ENCODE measurements around the gene NOS1AP.

NOS1AP gene

GRCh38 chr1:162310337-162310736 is 240.8 kb downstream of the NOS1AP start:
- peak; percentile 71 for DNase-seq (ENCODE audit: low read depth)

GRCh38 chr1:162314206-162314605 is 244.7 kb downstream of the NOS1AP start:
- no peak overlapping the region for H3K4me3 ChIP-seq (ENCODE audit: low read depth, low read length)

More at GRCh38 chr1:162310337-162310736, 240.8 kb downstream of the NOS1AP start:
- H3K4me3 ChIP-seq (ENCODE audit: low read depth, low read length), result no peak overlapping the region
- TF ChIP-seq CTCF (conservative IDR thresholded peaks at IDR 0.05; ENCODE audit: low read depth, low read length), result no peak

GRCh38 chr1:162315673-162316072 is 246.2 kb downstream of the NOS1AP start:
- H3K4me3 ChIP-seq (ENCODE audit: low read depth, low read length), result no peak overlapping the region
- TF ChIP-seq CTCF (conservative IDR thresholded peaks at IDR 0.05; ENCODE audit: low read depth, low read length), result no peak
- no peak for DNase-seq (ENCODE audit: low read depth)

More at GRCh38 chr1:162314206-162314605, 244.7 kb downstream of the NOS1AP start:
- no peak for TF ChIP-seq CTCF (conservative IDR thresholded peaks at IDR 0.05; ENCODE audit: low read depth, low read length)
- no peak for DNase-seq (ENCODE audit: low read depth)

GRCh38 chr1:162316187-162316586 is 246.7 kb downstream of the NOS1AP start:
- no peak overlapping the region for H3K4me3 ChIP-seq (ENCODE audit: low read depth, low read length)
- no peak for TF ChIP-seq CTCF (conservative IDR thresholded peaks at IDR 0.05; ENCODE audit: low read depth, low read length)
- DNase-seq (ENCODE audit: low read depth), result no peak

- TF ChIP-seq CTCF (conservative IDR thresholded peaks at IDR 0.05; ENCODE audit: low read depth, low read length), result no peak
- DNase-seq (ENCODE audit: low read depth), result no peak
- no peak overlapping the region for H3K4me3 ChIP-seq (ENCODE audit: low read depth, low read length)
These were observed 248.1 kb downstream of the NOS1AP start for GRCh38 chr1:162317621-162318020.

- no peak overlapping the region for H3K4me3 ChIP-seq (ENCODE audit: low read depth, low read length)
- no peak for TF ChIP-seq CTCF (conservative IDR thresholded peaks at IDR 0.05; ENCODE audit: low read depth, low read length)
- peak; percentile 19 for DNase-seq (ENCODE audit: low read depth)
These were observed 250.1 kb downstream of the NOS1AP start for GRCh38 chr1:162319493-162320175.

- TF ChIP-seq CTCF (conservative IDR thresholded peaks at IDR 0.05; ENCODE audit: low read depth, low read length), result no peak
- H3K4me3 ChIP-seq (ENCODE audit: low read depth, low read length), result no peak overlapping the region
- DNase-seq (ENCODE audit: low read depth), result no peak
These were observed 252.4 kb downstream of the NOS1AP start for GRCh38 chr1:162321809-162322422.

Data from choroid plexus epithelial cell (primary cell).